ENCODE data around the gene SAPCD2.

SAPCD2 gene

GRCh38 chr9:137107312-137107921, 37.1 kb upstream of the SAPCD2 start:
- DNase-seq (ENCODE audit: low read depth in 2 of 2): no peak

- DNase-seq (ENCODE audit: low read depth in 2 of 2): no peak
Observed at GRCh38 chr9:137106662-137107250, 36.4 kb upstream of the SAPCD2 start.

- DNase-seq (ENCODE audit: low read depth in 2 of 2): no peak
Observed at GRCh38 chr9:137105814-137106661, 35.7 kb upstream of the SAPCD2 start.

- DNase-seq (ENCODE audit: low read depth in 2 of 2): no peak
Observed at GRCh38 chr9:137103206-137103999, 33.0 kb upstream of the SAPCD2 start.

- DNase-seq (ENCODE audit: low read depth in 2 of 2): no peak
Observed at GRCh38 chr9:137099231-137099630, 28.9 kb upstream of the SAPCD2 start.

- no peak for DNase-seq (ENCODE audit: low read depth in 2 of 2)
Observed at GRCh38 chr9:137097761-137098462, 27.6 kb upstream of the SAPCD2 start.

GRCh38 chr9:137096785-137097546, 26.6 kb upstream of the SAPCD2 start:
- no peak for DNase-seq (ENCODE audit: low read depth in 2 of 2)

- DNase-seq (ENCODE audit: low read depth in 2 of 2): no peak
Observed at GRCh38 chr9:137095664-137096517, 25.5 kb upstream of the SAPCD2 start.

GRCh38 chr9:137089232-137089947, 19.0 kb upstream of the SAPCD2 start:
- no peak for DNase-seq (ENCODE audit: low read depth in 2 of 2)

- DNase-seq (ENCODE audit: low read depth in 2 of 2): no peak
Observed at GRCh38 chr9:137088121-137088520, 17.8 kb upstream of the SAPCD2 start.

- DNase-seq (ENCODE audit: low read depth in 2 of 2): no peak
Observed at GRCh38 chr9:137087409-137087925, 17.1 kb upstream of the SAPCD2 start.

- peak; percentile 93 to 94 for DNase-seq (ENCODE audit: low read depth in 2 of 2)
Observed at GRCh38 chr9:137086531-137087408, 16.4 kb upstream of the SAPCD2 start, which contains the start of gene MAN1B1. Gene MAN1B1 (plus strand): TSS chr9:137086985. CDS start chr9:137087000, 15 bp downstream.

GRCh38 chr9:137085920-137086530, 15.7 kb upstream of the SAPCD2 start:
- no peak for DNase-seq (ENCODE audit: low read depth in 2 of 2)

GRCh38 chr9:137084526-137084925, 14.2 kb upstream of the SAPCD2 start:
- DNase-seq (ENCODE audit: low read depth in 2 of 2): no peak

GRCh38 chr9:137083394-137084004, 13.1 kb upstream of the SAPCD2 start:
- peak; percentile 88 to 89 for DNase-seq (ENCODE audit: low read depth in 2 of 2)

- no peak for DNase-seq (ENCODE audit: low read depth in 2 of 2)
Observed at GRCh38 chr9:137082925-137083290, 12.6 kb upstream of the SAPCD2 start.
